GM13976 (cell line): Measurements from ENCODE around the gene FTO.

ENCODE experiments used
- DNase-seq: peaks from one replicate; pipeline ENCODE4 v3.0.0; 2012; ENCODE audit warnings: low spot score
- CTCF ChIP-seq: IDR thresholded peaks from 2 replicates; pipeline ENCODE4 v1.5.1; 2012; ENCODE audit warnings: borderline replicate concordance, mild to moderate bottlenecking; ENCODE audit not compliant: insufficient read depth; ENCODE audit errors: extremely low read depth, missing control alignments, control extremely low read depth
- in situ Hi-C: fragments of 300-500 bp; cut with MboI; formaldehyde crosslinking; loops from one replicate; pipeline ENCODE4 v1.12.0; 2022; ENCODE audit warnings: low sequenced_read_pairs, mixed read lengths, inconsistent platforms; ENCODE audit not compliant: unreplicated experiment

The FTO gene

GRCh38 chr16:53768167-53768566 is 64.2 kb downstream of the FTO start:
- in situ Hi-C loops, result no loop called here
- DNase-seq, result no peak
- TF ChIP-seq CTCF, result no peak

- in situ Hi-C loops, result no loop called here
- TF ChIP-seq CTCF, result no peak
- no peak for DNase-seq
Observed at GRCh38 chr16:53768593-53768992, 64.6 kb downstream of the FTO start.

GRCh38 chr16:53769185-53769584 is 65.2 kb downstream of the FTO start:
- DNase-seq, result no peak
- no peak for TF ChIP-seq CTCF
- in situ Hi-C loops, result no loop called here

- in situ Hi-C loops, result no loop called here
- TF ChIP-seq CTCF, result no peak
- DNase-seq, result no peak
Observed at GRCh38 chr16:53769787-53770186, 65.8 kb downstream of the FTO start.

- in situ Hi-C loops, result no loop called here
- no peak for DNase-seq
- no peak for TF ChIP-seq CTCF
Observed at GRCh38 chr16:53770641-53771040, 66.7 kb downstream of the FTO start.

GRCh38 chr16:53771655-53772497 is 67.9 kb downstream of the FTO start:
- no peak for DNase-seq
- in situ Hi-C loops, result no loop called here
- TF ChIP-seq CTCF, result no peak
